HG03457 (cell line): Measurements from ENCODE around the gene RALGDS.
"Not testable (repeated sequence)": the region's sequence is repeated elsewhere in the genome, so short reads cannot be mapped to it uniquely, and the experiment has no call there.

Experiments used
- ATAC-seq: cut with Tn5 transposase; IDR thresholded peaks from one replicate; pipeline ENCODE4 v1.9.1; 2021; ENCODE audit warnings: moderate number of reproducible peaks; ENCODE audit not compliant: unreplicated experiment

RALGDS gene

GRCh38 chr9:133071484-133072150 lies 49.4 kb downstream of the RALGDS start:
- ATAC-seq: no peak

GRCh38 chr9:133070985-133071384 lies 50.1 kb downstream of the RALGDS start:
- ATAC-seq: not testable (repeated sequence)

GRCh38 chr9:133070500-133070961 lies 50.5 kb downstream of the RALGDS start:
- ATAC-seq: not testable (repeated sequence)

GRCh38 chr9:133068431-133068830 lies 52.6 kb downstream of the RALGDS start:
- not testable (repeated sequence) for ATAC-seq

GRCh38 chr9:133067813-133068212 lies 53.2 kb downstream of the RALGDS start:
- ATAC-seq: no peak

GRCh38 chr9:133067006-133067405 lies 54.0 kb downstream of the RALGDS start:
- ATAC-seq: no peak

GRCh38 chr9:133066181-133066983 lies 54.7 kb downstream of the RALGDS start:
- ATAC-seq: no peak

GRCh38 chr9:133065070-133065388 lies 56.0 kb downstream of the RALGDS start:
- no peak for ATAC-seq

- ATAC-seq: no peak
Measured at GRCh38 chr9:133064241-133065069, 56.6 kb downstream of the RALGDS start.

GRCh38 chr9:133063500-133064231 lies 57.4 kb downstream of the RALGDS start:
- ATAC-seq: no peak

GRCh38 chr9:133063159-133063499 lies 57.9 kb downstream of the RALGDS start:
- no peak for ATAC-seq

GRCh38 chr9:133062569-133062968 lies 58.5 kb downstream of the RALGDS start:
- ATAC-seq: not testable (repeated sequence)

- ATAC-seq: not testable (repeated sequence)
Measured at GRCh38 chr9:133061764-133062145, 59.3 kb downstream of the RALGDS start, which contains the start of gene CEL. CEL (plus strand) TSS chr9:133061981; CDS start chr9:133062003, 22 bp downstream.

GRCh38 chr9:133061019-133061763 lies 59.8 kb downstream of the RALGDS start:
- not testable (repeated sequence) for ATAC-seq

- no peak for ATAC-seq
Measured at GRCh38 chr9:133060417-133060841, 60.6 kb downstream of the RALGDS start.

GRCh38 chr9:133059623-133060022 lies 61.4 kb downstream of the RALGDS start:
- ATAC-seq: no peak

- ATAC-seq: no peak
Measured at GRCh38 chr9:133058550-133059320, 62.3 kb downstream of the RALGDS start.

GRCh38 chr9:133058071-133058470 lies 63.0 kb downstream of the RALGDS start:
- ATAC-seq: no peak

- no peak for ATAC-seq
Measured at GRCh38 chr9:133057553-133057952, 63.5 kb downstream of the RALGDS start.
